Uterus (tissue), 4 donors: ENCODE results near the gene CCR9. TPM values are rescaled to one million over a fixed set of nuclear protein-coding genes. Genes with fewer than 3 reads are reported as not detected.

Source experiments
- DNase-seq, 2 donors: peaks; one replicate each; pipeline ENCODE4 v3.0.0-alpha.2; 2019 to 2020
- H3K27ac ChIP-seq, 2 donors: fragments of 200-600 bp; sonication (generic); 1 replicate in 1 of 2; 2 replicates in 1 of 2; pipeline ENCODE4 v1.5.1; 2016 to 2018
- H3K27me3 ChIP-seq, 2 donors: fragments of 200-600 bp; sonication (generic); one replicate each; pipeline ENCODE4 v1.5.1; 2018 to 2019; ENCODE audit warnings: control low read depth in 1 of 2
- H3K36me3 ChIP-seq, 2 donors: fragments of 200-600 bp; sonication (generic); one replicate each; pipeline ENCODE4 v1.5.1; 2019; ENCODE audit warnings: control low read depth in 1 of 2
- H3K4me1 ChIP-seq, 2 donors: fragments of 200-600 bp; sonication (generic); one replicate each; pipeline ENCODE4 v1.5.1; 2018 to 2019; ENCODE audit warnings: control low read depth in 1 of 2
- H3K4me3 ChIP-seq, 2 donors: fragments of 200-600 bp; sonication (generic); 1 replicate in 1 of 2; 2 replicates in 1 of 2; pipeline ENCODE4 v1.5.1; 2018 to 2019; ENCODE audit warnings: mild to moderate bottlenecking in 1 of 2
- H3K9me3 ChIP-seq, 2 donors: fragments of 200-600 bp; sonication (generic); one replicate each; pipeline ENCODE4 v1.5.1; 2019; ENCODE audit warnings: control low read depth in 1 of 2
- POLR2A ChIP-seq, 2 donors: fragments of 450-650 bp; IDR thresholded peaks; one replicate each; pipeline ENCODE4 v1.6.1; 2016; ENCODE audit warnings: antibody characterized with exemption in 2 of 2, mild to moderate bottlenecking in 1 of 2, moderate library complexity in 1 of 2
- intact Hi-C: fragments of 100-400 bp; cut with DNase I; formaldehyde crosslinking; loops from one replicate; pipeline ENCODE4 v1.15.1; 2023; ENCODE audit warnings: low total_unique reads
- total RNA-seq, 4 donors: library from RNA; depleted of rRNA in 3 of 4; stranded (reverse); fragments of >200 nt in 3 of 4; gene quantifications; one replicate each; pipeline versions ENCODE4 v1.1.0 to v1.2.4, GENCODE V29; 2014 to 2023
- TF ChIP-seq, protein P1 (sequence below), 4 experiments: fragments of 200-600 bp in 2 of 4; fragments of 450-650 bp in 2 of 4; sonication (generic) in 2 of 4; IDR thresholded peaks; one replicate each; pipeline ENCODE4 v1.5.1; 2016 to 2019; ENCODE audit warnings: antibody characterized with exemption in 4 of 4, mild to moderate bottlenecking in 2 of 4, moderate library complexity in 1 of 4
- donor health status: DM: yes; HTN: yes; CAD: no.

CCR9 gene
- total RNA-seq, 4 donors from 2014 or later = 0.14 TPM; not detected in 3

- Histone ChIP-seq H3K4me1 (no peaks in the 10 kb centered on the region), H3K27me3 (no peaks in the 10 kb centered on the region), H3K4me3 (no peak overlapping the region), H3K9me3 (peaks cover 0 to 7% of the 10 kb centered on the region in 2 donors), H3K36me3 (no peaks in the 10 kb centered on the region), H3K27ac (no peak overlapping the region)
- intact Hi-C loops = no loop called here
- no peak for DNase-seq
- TF ChIP-seq POLR2A (IDR thresholded peaks at IDR 0.05) = no peak
- TF ChIP-seq, protein P1, sequence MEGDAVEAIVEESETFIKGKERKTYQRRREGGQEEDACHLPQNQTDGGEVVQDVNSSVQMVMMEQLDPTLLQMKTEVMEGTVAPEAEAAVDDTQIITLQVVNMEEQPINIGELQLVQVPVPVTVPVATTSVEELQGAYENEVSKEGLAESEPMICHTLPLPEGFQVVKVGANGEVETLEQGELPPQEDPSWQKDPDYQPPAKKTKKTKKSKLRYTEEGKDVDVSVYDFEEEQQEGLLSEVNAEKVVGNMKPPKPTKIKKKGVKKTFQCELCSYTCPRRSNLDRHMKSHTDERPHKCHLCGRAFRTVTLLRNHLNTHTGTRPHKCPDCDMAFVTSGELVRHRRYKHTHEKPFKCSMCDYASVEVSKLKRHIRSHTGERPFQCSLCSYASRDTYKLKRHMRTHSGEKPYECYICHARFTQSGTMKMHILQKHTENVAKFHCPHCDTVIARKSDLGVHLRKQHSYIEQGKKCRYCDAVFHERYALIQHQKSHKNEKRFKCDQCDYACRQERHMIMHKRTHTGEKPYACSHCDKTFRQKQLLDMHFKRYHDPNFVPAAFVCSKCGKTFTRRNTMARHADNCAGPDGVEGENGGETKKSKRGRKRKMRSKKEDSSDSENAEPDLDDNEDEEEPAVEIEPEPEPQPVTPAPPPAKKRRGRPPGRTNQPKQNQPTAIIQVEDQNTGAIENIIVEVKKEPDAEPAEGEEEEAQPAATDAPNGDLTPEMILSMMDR (IDR thresholded peaks at IDR 0.05) = no peak
Observed at GRCh38 chr3:45858809-45859543, 27.4 kb upstream of the CCR9 start.

DNA sequence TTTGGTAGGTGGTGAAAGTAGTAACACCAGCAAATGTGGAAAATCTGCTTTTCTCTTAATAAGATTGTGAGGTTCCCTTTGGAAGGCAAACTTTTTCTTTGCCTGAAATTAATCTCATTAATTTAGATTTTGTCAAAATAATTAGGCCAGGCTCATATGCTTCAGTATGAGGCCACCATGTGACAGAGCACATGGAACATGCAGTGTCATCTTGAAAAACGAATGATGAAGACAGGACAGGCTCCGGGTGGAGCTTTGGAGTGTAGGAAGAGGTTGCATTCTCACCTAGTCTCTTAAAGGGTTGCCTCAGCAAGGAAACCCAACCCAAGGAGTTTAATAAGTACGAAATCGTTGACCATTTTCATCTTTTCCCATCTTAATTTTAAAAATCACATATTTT is 25.9 kb upstream of the CCR9 start:
- no peaks in the 10 kb centered on the region for H3K4me1 ChIP-seq
- intact Hi-C loops = no loop called here
- no peak for DNase-seq
- no peak overlapping the region for H3K4me3 ChIP-seq
- no peak for TF ChIP-seq POLR2A (IDR thresholded peaks at IDR 0.05)
- TF ChIP-seq, protein P1 (IDR thresholded peaks at IDR 0.05) = no peak
- no peak overlapping the region for H3K27ac ChIP-seq
- H3K27me3 ChIP-seq = no peaks in the 10 kb centered on the region
- no peaks in the 10 kb centered on the region for H3K36me3 ChIP-seq
- peaks cover 0 to 7% of the 10 kb centered on the region in 2 donors for H3K9me3 ChIP-seq

GRCh38 chr3:45861043-45861719 is 25.2 kb upstream of the CCR9 start:
- Histone ChIP-seq H3K9me3 (peaks cover 0 to 3% of the 10 kb centered on the region in 2 donors), H3K4me3 (no peak overlapping the region), H3K27me3 (no peaks in the 10 kb centered on the region), H3K27ac (no peak overlapping the region), H3K4me1 (no peaks in the 10 kb centered on the region), H3K36me3 (no peaks in the 10 kb centered on the region)
- TF ChIP-seq, protein P1 (IDR thresholded peaks at IDR 0.05) = no peak
- TF ChIP-seq POLR2A (IDR thresholded peaks at IDR 0.05) = no peak
- intact Hi-C loops = no loop called here
- DNase-seq = no peak

DNA sequence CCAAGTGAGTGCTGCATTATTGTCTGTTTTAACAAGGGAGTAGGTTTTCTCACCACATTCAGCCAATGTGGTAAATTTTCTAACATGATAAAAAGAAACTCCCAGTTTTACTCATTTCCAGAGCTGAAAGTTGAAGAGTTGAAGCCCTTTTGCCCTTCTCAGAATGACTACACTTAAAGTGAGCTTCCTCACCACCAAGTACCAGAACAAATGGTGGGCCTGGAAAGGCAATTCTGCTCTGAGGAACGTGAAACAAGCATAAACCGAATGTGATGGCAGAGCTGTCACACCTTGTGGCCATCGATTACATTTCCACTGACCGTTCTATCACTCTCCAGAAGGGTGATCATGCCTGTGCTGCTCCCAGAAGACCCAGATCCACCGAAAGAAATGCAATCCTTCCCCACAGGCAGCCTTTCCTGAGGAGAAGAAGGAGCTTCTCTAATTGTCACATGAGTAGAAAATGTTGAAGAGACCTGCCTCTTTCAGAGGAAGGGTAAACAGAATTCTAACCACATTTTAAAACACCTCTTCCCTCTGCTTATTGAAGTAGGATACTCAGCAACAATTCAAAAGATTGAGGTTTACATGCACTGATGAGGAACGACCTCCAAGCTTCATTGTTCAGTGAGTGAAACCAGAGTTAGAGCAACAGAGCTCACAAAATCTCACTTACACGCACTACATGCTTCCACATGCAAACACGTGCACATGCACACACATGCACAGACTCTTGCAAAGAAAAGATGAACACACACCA is 21.4 kb upstream of the CCR9 start:
- no peak for DNase-seq
- Histone ChIP-seq H3K27ac (no peak overlapping the region), H3K27me3 (no peaks in the 10 kb centered on the region), H3K36me3 (no peaks in the 10 kb centered on the region), H3K4me1 (no peaks in the 10 kb centered on the region), H3K9me3 (peaks cover 0 to 3% of the 10 kb centered on the region in 2 donors), H3K4me3 (no peak overlapping the region)
- TF ChIP-seq, protein P1 (IDR thresholded peaks at IDR 0.05) = no peak
- no peak for TF ChIP-seq POLR2A (IDR thresholded peaks at IDR 0.05)
- intact Hi-C loops = no loop called here
